Measurements from ENCODE around the gene TARBP1. TPM values are rescaled to one million over a fixed set of nuclear protein-coding genes. Genes with fewer than 3 reads are reported as not detected.
A peak's percentile ranks its signal among the peaks of the same experiment; 100 is the strongest.

TARBP1 gene, protein sequence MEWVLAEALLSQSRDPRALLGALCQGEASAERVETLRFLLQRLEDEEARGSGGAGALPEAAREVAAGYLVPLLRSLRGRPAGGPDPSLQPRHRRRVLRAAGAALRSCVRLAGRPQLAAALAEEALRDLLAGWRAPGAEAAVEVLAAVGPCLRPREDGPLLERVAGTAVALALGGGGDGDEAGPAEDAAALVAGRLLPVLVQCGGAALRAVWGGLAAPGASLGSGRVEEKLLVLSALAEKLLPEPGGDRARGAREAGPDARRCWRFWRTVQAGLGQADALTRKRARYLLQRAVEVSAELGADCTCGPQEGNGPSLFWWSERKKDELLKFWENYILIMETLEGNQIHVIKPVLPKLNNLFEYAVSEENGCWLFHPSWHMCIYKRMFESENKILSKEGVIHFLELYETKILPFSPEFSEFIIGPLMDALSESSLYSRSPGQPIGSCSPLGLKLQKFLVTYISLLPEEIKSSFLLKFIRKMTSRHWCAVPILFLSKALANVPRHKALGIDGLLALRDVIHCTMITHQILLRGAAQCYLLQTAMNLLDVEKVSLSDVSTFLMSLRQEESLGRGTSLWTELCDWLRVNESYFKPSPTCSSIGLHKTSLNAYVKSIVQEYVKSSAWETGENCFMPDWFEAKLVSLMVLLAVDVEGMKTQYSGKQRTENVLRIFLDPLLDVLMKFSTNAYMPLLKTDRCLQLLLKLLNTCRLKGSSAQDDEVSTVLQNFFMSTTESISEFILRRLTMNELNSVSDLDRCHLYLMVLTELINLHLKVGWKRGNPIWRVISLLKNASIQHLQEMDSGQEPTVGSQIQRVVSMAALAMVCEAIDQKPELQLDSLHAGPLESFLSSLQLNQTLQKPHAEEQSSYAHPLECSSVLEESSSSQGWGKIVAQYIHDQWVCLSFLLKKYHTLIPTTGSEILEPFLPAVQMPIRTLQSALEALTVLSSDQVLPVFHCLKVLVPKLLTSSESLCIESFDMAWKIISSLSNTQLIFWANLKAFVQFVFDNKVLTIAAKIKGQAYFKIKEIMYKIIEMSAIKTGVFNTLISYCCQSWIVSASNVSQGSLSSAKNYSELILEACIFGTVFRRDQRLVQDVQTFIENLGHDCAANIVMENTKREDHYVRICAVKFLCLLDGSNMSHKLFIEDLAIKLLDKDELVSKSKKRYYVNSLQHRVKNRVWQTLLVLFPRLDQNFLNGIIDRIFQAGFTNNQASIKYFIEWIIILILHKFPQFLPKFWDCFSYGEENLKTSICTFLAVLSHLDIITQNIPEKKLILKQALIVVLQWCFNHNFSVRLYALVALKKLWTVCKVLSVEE (N-terminal part only)
- 27.9 and 70.9 TPM in 2 replicates for total RNA-seq (2014; rRNA removed; shearing (Covaris generic); ENCODE audit: low replicate concordance)

- peak; percentile 92 for DNase-seq
- H3K9me2 ChIP-seq (replicated peaks; ENCODE audit: insufficient read depth, low read length), result no peaks in the 10 kb centered on the region
- H4K20me1 ChIP-seq (ENCODE audit: insufficient read depth, low read depth, low read length), result no peaks in the 10 kb centered on the region
- H3K4me1 ChIP-seq (ENCODE audit: low read length), result peaks cover 43% of the 10 kb centered on the region
- no peaks in the 10 kb centered on the region for H3K9me3 ChIP-seq (ENCODE audit: low read length)
- peak within 1 kb of the TSS; percentile 99 for H3K4me2 ChIP-seq (ENCODE audit: low read depth, low read length, poor library complexity, severe bottlenecking)
- H3K27me3 ChIP-seq (ENCODE audit: low read length), result no peaks in the 10 kb centered on the region
- peak within 1 kb of the TSS; percentile 88 for H2AFZ ChIP-seq (ENCODE audit: low read length)
- peaks cover 43% of the 10 kb centered on the region for H3K79me2 ChIP-seq (ENCODE audit: low read length)
- H3K4me3 ChIP-seq (ENCODE audit: low read length), result peak within 1 kb of the TSS; percentile 97
- H3K27ac ChIP-seq (ENCODE audit: low read length), result peak within 1 kb of the TSS; percentile 64
- H3K9ac ChIP-seq (ENCODE audit: low read length), result peak within 1 kb of the TSS; percentile 85
- no peaks in the 10 kb centered on the region for H3K36me3 ChIP-seq (ENCODE audit: insufficient read depth, low read length)
Measured at GRCh38 chr1:234478481-234479309, at the start of gene TARBP1. TARBP1 (minus strand) TSS chr1:234479179; CDS start chr1:234479103, 76 bp downstream.

- H3K4me3 ChIP-seq (ENCODE audit: low read length), result no peak overlapping the region
- no peaks in the 10 kb centered on the region for H3K36me3 ChIP-seq (ENCODE audit: insufficient read depth, low read length)
- H3K4me2 ChIP-seq (ENCODE audit: low read depth, low read length, poor library complexity, severe bottlenecking), result no peak overlapping the region
- DNase-seq, result no peak
- H4K20me1 ChIP-seq (ENCODE audit: insufficient read depth, low read depth, low read length), result no peaks in the 10 kb centered on the region
- H3K9me2 ChIP-seq (replicated peaks; ENCODE audit: insufficient read depth, low read length), result no peaks in the 10 kb centered on the region
- peaks cover 19% of the 10 kb centered on the region for H3K4me1 ChIP-seq (ENCODE audit: low read length)
- no peaks in the 10 kb centered on the region for H3K27me3 ChIP-seq (ENCODE audit: low read length)
- no peak overlapping the region for H3K9ac ChIP-seq (ENCODE audit: low read length)
- no peaks in the 10 kb centered on the region for H3K9me3 ChIP-seq (ENCODE audit: low read length)
- H2AFZ ChIP-seq (ENCODE audit: low read length), result peak overlapping the region; percentile 56; the same call in 1 of the 2 replicates
- no peak overlapping the region for H3K27ac ChIP-seq (ENCODE audit: low read length)
- H3K79me2 ChIP-seq (ENCODE audit: low read length), result no peaks in the 10 kb centered on the region
Measured at GRCh38 chr1:234528074-234528865, 49.3 kb upstream of the TARBP1 start.

DNA sequence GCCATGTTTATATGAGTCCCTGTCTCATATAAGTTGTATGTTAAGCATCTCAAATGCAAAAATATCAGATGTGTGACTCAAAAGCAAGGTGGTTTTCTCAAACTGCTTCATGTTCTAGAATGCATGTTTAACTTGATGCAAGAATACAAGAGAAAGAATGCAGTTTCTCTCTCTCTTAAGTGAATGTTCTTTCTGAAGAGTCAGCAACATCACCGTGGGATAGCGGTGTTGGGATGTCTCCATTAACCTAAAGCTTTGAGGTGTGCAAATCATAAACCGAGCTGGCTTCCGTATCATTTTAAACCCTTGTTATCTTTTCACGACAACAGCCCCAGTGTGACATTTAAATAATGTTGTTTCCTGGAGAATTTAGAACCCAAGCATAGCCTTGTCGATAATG, 48.4 kb upstream of the TARBP1 start:
- no peak overlapping the region for H2AFZ ChIP-seq (ENCODE audit: low read length)
- no peaks in the 10 kb centered on the region for H3K79me2 ChIP-seq (ENCODE audit: low read length)
- H3K4me1 ChIP-seq (ENCODE audit: low read length), result peaks cover 28% of the 10 kb centered on the region
- no peak overlapping the region for H3K4me3 ChIP-seq (ENCODE audit: low read length)
- no peak overlapping the region for H3K27ac ChIP-seq (ENCODE audit: low read length)
- H3K9ac ChIP-seq (ENCODE audit: low read length), result no peak overlapping the region
- H3K9me3 ChIP-seq (ENCODE audit: low read length), result no peaks in the 10 kb centered on the region
- no peaks in the 10 kb centered on the region for H4K20me1 ChIP-seq (ENCODE audit: insufficient read depth, low read depth, low read length)
- no peaks in the 10 kb centered on the region for H3K9me2 ChIP-seq (replicated peaks; ENCODE audit: insufficient read depth, low read length)
- no peak overlapping the region for H3K4me2 ChIP-seq (ENCODE audit: low read depth, low read length, poor library complexity, severe bottlenecking)
- no peaks in the 10 kb centered on the region for H3K36me3 ChIP-seq (ENCODE audit: insufficient read depth, low read length)
- no peak for DNase-seq
- no peaks in the 10 kb centered on the region for H3K27me3 ChIP-seq (ENCODE audit: low read length)

- Histone ChIP-seq H3K36me3 (ENCODE audit: insufficient read depth, low read length) (no peaks in the 10 kb centered on the region), H3K79me2 (ENCODE audit: low read length) (no peaks in the 10 kb centered on the region), H3K27ac (ENCODE audit: low read length) (no peak overlapping the region), H3K9me3 (ENCODE audit: low read length) (no peaks in the 10 kb centered on the region), H3K9ac (ENCODE audit: low read length) (no peak overlapping the region), H3K4me2 (ENCODE audit: low read depth, low read length, poor library complexity, severe bottlenecking) (no peak overlapping the region), H3K4me1 (ENCODE audit: low read length) (peaks cover 30% of the 10 kb centered on the region), H3K4me3 (ENCODE audit: low read length) (no peak overlapping the region), H4K20me1 (ENCODE audit: insufficient read depth, low read depth, low read length) (no peaks in the 10 kb centered on the region), H3K27me3 (ENCODE audit: low read length) (no peaks in the 10 kb centered on the region), H2AFZ (ENCODE audit: low read length) (no peak overlapping the region), H3K9me2 (replicated peaks; ENCODE audit: insufficient read depth, low read length) (no peaks in the 10 kb centered on the region)
- DNase-seq, result no peak
Measured at GRCh38 chr1:234526922-234527321, 47.9 kb upstream of the TARBP1 start.

- no peak for DNase-seq
- Histone ChIP-seq H3K9ac (ENCODE audit: low read length) (no peak overlapping the region), H3K36me3 (ENCODE audit: insufficient read depth, low read length) (no peaks in the 10 kb centered on the region), H3K27me3 (ENCODE audit: low read length) (no peaks in the 10 kb centered on the region), H3K79me2 (ENCODE audit: low read length) (no peaks in the 10 kb centered on the region), H3K27ac (ENCODE audit: low read length) (no peak overlapping the region), H3K4me1 (ENCODE audit: low read length) (peaks cover 30% of the 10 kb centered on the region), H3K9me2 (replicated peaks; ENCODE audit: insufficient read depth, low read length) (no peaks in the 10 kb centered on the region), H3K4me3 (ENCODE audit: low read length) (no peak overlapping the region), H4K20me1 (ENCODE audit: insufficient read depth, low read depth, low read length) (no peaks in the 10 kb centered on the region), H2AFZ (ENCODE audit: low read length) (peak overlapping the region; percentile 60; the same call in 1 of the 2 replicates), H3K4me2 (ENCODE audit: low read depth, low read length, poor library complexity, severe bottlenecking) (no peak overlapping the region), H3K9me3 (ENCODE audit: low read length) (no peaks in the 10 kb centered on the region)
Measured at GRCh38 chr1:234525099-234525799, 46.3 kb upstream of the TARBP1 start.

GRCh38 chr1:234521836-234522235, 42.9 kb upstream of the TARBP1 start:
- Histone ChIP-seq H3K79me2 (ENCODE audit: low read length) (no peaks in the 10 kb centered on the region), H3K36me3 (ENCODE audit: insufficient read depth, low read length) (no peaks in the 10 kb centered on the region), H3K9me3 (ENCODE audit: low read length) (no peaks in the 10 kb centered on the region), H3K27me3 (ENCODE audit: low read length) (no peaks in the 10 kb centered on the region), H3K9me2 (replicated peaks; ENCODE audit: insufficient read depth, low read length) (no peaks in the 10 kb centered on the region), H3K27ac (ENCODE audit: low read length) (no peak overlapping the region), H3K9ac (ENCODE audit: low read length) (no peak overlapping the region), H2AFZ (ENCODE audit: low read length) (no peak overlapping the region), H4K20me1 (ENCODE audit: insufficient read depth, low read depth, low read length) (no peaks in the 10 kb centered on the region), H3K4me2 (ENCODE audit: low read depth, low read length, poor library complexity, severe bottlenecking) (no peak overlapping the region), H3K4me1 (ENCODE audit: low read length) (peaks cover 38% of the 10 kb centered on the region), H3K4me3 (ENCODE audit: low read length) (no peak overlapping the region)
- DNase-seq, result no peak
